Tibial nerve (tissue), 4 donors: Measurements from ENCODE around the gene PSPH.

Experiments used
- EP300 ChIP-seq, 2 donors: sonication (generic); formaldehyde crosslinking; IDR thresholded peaks; one replicate each; pipeline ENCODE4 v1.6.1; 2017; ENCODE audit warnings: antibody characterized with exemption in 2 of 2, mild to moderate bottlenecking in 1 of 2
- POLR2A ChIP-seq, 2 donors: fragments of 450-650 bp; IDR thresholded peaks; one replicate each; pipeline ENCODE4 v1.6.1; 2017; ENCODE audit warnings: antibody characterized with exemption in 2 of 2, mild to moderate bottlenecking in 2 of 2, moderate library complexity in 2 of 2
- TF ChIP-seq, protein P1 (sequence below), 5 experiments: fragments of 200-600 bp in 3 of 5; fragments of 450-650 bp in 2 of 5; sonication (generic) in 3 of 5; IDR thresholded peaks; one replicate each; pipeline ENCODE4 v1.5.1; 2016 to 2019; ENCODE audit warnings: antibody characterized with exemption in 5 of 5, mild to moderate bottlenecking in 3 of 5, moderate library complexity in 2 of 5

- TF ChIP-seq POLR2A (IDR thresholded peaks at IDR 0.05) = no peak
- TF ChIP-seq, protein P1, sequence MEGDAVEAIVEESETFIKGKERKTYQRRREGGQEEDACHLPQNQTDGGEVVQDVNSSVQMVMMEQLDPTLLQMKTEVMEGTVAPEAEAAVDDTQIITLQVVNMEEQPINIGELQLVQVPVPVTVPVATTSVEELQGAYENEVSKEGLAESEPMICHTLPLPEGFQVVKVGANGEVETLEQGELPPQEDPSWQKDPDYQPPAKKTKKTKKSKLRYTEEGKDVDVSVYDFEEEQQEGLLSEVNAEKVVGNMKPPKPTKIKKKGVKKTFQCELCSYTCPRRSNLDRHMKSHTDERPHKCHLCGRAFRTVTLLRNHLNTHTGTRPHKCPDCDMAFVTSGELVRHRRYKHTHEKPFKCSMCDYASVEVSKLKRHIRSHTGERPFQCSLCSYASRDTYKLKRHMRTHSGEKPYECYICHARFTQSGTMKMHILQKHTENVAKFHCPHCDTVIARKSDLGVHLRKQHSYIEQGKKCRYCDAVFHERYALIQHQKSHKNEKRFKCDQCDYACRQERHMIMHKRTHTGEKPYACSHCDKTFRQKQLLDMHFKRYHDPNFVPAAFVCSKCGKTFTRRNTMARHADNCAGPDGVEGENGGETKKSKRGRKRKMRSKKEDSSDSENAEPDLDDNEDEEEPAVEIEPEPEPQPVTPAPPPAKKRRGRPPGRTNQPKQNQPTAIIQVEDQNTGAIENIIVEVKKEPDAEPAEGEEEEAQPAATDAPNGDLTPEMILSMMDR (IDR thresholded peaks at IDR 0.05) = no peak
- TF ChIP-seq EP300 (IDR thresholded peaks at IDR 0.05) = no peak
These were observed 80.3 kb downstream of the PSPH start for GRCh38 chr7:55970978-55971377.
